OCI-LY3 (cell line): ENCODE measurements around the gene CELF4.

Experiments
- CTCF ChIP-seq: fragments of 200-600, 300-600 bp; sonication (generic); IDR thresholded peaks from 2 replicates; pipeline ENCODE4 v1.5.1; 2014; ENCODE audit warnings: antibody characterized with exemption, low read length, low read depth
- EZH2phosphoT487 ChIP-seq: fragments of 200-600 bp; shearing (Covaris generic); IDR thresholded peaks from 2 replicates; pipeline ENCODE4 v1.6.1; 2018; ENCODE audit warnings: antibody characterized with exemption, mixed run types, low read depth

- TF ChIP-seq CTCF (no peak), EZH2phosphoT487 (no peak)
These were observed 66.6 kb downstream of the CELF4 start for GRCh38 chr18:37499044-37499443.
